Right kidney (tissue), 1 donor: Measurements from ENCODE around the gene PRDM11.

Experiments used
- DNase-seq: peaks from one replicate; pipeline ENCODE4 v3.0.0-alpha.2; 2016

PRDM11 gene

DNA sequence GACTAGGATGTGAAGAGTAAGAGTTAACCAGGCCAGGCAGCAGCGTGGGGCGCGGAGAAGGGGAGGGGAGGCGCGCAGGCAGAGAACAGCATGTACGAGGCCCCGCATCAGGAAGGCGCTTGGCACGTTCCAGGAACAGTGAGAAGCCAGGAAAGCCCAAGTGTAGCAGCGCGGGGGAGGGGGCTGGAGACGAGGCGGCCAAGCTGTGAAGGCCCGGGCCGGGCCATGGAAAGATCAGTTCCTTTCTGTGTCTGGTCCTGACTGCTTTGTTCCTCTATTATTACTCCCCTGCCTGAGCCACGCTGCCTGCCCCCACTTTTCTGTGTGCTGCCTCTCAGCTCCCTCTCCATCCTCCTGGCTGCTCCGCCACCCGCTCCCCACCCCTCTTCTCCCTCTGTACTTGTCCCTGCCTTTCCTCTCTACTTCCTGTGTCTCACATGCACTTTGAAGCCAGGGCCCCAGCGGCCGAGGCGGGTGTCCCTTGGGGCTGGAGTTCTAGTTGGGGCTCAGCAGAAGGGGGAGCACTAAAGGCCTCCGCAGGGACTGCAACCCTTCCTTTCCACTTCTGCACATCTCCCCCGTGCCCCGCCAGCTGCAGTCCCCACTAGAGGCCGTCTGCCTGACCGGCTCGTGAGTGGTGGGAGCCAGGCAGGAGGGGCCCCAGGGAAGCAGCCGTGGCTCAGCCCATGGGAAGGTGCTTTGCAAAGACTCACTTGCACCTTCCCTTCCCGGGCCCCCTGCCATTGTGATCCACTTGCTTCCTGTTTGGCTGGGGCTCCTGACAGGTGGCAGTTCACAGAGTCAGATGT is 63.7 kb downstream of the PRDM11 start:
- peak; percentile 90 for DNase-seq

DNA sequence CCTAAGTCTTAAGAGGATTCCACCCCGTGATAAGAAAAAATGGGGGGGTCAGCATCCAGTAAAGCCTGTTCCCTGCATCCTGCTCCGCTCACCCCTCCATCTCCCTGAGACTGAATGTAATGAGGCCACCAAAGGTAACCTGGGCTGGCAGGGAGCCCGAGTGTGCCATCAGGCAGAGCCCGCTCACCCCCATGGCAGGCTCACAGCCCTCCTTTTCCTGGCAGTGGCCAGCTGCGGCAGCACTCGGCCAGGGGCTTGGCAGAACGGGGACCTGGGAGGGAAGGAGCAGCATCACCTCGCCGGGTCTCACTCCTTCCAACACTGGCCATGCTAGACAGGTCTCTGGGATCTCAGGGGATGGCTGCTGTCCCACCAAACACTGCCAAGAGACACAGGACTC is 64.4 kb downstream of the PRDM11 start:
- DNase-seq = no peak

DNA sequence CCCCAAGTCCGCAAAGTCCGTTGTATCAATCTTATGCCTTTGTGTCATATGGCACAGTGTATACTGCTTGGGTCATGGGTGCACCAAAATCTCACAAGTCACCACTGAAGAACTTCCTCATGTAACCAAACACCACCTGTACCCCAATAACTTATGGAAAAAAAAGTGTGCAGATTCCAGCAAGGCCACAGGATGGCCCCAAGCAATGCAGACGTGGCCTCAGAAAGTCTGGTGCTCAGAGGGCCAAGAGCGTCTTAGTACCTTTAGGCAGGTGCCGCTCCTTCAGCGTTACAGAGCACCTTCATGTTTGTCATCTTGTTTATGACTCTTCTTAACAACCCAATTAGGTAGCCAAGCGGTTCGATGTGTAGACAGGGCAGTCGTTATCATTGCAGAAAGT is 65.3 kb downstream of the PRDM11 start:
- DNase-seq = no peak

DNA sequence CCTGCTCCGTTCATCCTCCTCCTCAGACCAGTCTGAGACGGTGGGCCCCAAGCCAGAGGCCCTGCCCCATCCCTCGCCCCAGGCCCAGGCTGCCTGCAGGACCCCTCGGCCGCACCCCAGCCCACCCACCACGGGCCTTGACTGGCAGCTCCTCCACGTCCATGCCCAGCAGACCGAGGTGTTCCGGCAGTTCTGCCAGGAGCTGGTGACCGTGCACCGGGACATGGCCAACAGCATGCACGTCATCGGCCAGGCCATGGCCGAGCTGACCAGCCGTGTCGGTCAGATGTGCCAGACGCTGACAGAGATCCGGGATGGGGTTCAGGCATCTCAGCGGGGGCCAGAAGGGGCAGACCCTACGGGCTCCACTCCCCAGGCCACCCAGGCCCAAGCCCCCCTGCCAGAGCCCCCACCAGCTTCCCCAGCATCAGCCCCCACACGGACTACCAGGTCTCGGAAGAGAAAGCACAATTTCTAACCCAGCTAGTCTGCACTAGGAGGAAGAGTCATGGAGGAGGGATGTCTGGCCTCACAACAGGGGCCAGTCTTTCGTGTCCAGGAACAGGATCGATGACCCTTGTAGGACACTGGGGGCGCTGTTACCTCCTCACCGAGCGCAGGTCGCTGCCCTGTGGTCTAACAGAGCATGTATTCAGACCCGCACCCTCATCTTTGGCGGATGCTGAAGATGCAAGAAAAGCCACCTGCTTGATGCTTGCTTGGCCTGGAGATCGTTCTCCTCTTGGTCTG is 66.3 kb downstream of the PRDM11 start:
- no peak for DNase-seq

DNA sequence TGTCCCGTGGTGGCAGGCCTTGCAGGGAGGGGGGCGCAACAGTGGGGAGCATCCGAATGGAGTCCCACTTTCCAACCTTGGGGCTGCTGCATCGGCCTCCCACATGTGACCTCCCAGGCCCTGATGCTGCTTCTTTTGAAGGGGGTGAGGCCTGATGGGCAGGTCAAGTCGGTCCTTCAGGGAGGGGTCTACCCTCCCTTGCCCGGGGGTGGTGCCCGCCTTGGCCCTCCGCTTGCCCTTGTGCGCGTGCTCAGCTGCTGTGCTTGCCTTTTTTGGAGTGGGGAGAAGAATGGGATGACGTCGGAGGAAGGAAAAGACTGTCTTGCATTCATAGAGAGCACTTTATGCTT is 66.9 kb downstream of the PRDM11 start:
- DNase-seq = no peak

DNA sequence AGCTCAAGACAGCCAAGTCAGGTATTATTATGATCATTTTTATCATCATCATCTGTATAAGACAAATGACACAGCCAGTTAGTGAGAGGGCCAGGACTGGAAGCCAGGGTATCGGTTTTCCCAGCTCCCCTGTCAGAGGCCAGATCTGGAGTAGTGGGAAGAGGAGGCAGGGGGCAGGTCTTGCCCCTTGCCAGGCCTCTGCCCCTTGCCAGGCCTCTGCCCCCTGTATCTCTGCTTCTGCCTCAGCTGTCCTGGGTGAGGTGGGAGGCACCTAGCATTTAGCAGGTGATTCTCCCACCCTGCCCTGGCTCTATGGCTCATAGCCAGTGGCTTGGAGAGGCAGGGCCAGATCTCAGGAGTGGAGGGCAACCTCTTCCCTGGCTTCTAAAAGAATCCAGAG is 67.3 kb downstream of the PRDM11 start:
- no peak for DNase-seq

DNA sequence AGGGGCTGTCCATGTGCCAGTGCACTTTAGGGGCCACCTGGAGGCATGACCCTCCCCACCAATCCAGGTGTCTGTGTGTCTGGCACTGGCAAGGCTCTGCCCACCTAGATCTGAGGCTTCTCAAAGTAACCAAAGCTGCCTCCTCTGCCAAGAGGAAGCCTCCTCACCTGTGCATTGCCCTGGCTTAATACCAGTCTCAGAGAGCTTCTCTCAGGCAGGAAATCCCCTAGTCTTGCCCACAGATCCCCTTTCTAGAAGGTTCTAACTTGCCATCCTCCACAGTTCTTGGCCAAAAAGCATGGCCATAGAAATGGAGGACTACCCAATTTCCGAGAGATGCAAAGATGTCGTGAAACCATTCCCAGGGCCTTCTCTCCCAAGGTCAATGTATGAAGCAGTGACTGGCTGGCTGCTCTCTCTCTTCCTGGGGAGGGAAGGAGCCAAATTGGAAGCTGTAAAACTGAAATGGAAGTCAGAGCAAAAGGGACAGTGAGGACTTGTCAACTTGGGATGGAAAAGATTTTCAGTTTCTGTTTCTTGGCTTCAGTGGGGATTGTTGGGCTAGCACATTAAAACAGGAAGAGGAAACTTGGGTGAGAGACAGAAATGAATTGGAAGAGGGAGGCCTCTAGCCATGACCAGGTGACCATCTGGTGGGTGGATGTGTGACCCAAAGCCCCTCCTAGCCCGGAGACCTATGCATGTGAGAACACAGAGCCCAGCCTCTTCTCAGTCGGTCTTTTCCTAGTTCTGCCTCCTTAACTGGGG is 68.8 kb downstream of the PRDM11 start:
- no peak for DNase-seq

DNA sequence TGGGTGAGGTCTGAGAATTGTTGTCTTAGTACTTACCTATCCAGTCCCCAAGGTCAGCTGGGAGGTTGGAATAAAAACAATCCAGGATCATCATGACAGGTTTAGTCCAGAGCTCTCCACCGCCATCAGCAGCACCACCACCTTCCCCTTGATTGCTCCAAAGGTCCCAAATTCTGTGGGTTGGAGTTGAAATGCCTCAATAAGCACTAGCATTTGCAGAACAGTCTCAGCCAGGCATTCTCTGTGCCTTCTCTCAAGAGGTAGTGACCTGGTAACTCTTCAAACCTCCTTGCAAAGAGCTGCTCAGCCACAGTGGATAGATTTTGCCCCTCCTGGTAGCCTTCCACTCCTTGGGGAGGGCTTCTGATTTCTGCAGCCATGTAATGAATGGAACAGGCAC is 69.6 kb downstream of the PRDM11 start:
- DNase-seq = no peak

DNA sequence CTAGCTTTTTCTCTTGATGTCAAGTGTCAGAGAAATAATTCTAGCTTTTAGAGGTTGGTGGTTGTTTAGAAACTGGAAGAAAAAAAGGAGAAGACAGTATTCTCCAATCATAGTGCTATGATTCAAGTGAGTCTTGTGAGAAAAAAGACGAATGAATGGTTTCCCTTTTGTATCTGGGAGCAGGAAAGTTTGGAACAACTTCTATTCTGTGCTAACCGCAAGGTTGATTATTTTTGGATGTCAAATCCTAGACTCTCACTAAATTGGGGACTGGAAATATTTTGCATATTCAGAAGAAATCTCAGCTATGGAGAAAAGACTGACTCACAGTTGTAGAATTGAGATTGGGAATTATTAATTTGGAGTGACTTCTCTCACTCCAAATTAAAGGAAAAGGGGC is 70.5 kb downstream of the PRDM11 start:
- DNase-seq = no peak

DNA sequence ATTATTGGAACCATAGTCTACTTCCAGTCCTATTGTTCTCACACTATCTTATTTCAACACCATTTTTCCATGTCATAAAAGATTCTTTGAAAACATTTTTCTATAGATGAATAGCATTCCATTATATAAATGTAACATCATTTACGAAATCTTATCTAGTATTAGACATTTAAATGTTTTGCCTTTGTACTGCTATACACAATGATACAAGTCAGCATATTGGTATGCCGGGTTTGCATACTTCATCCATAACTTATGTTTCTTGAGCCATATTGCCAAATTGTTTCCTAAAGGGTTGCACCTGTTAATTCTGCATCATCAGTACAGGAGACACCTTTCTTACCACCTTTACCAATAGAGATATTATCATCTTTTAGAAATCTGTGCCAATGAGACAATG is 71.6 kb downstream of the PRDM11 start:
- no peak for DNase-seq

DNA sequence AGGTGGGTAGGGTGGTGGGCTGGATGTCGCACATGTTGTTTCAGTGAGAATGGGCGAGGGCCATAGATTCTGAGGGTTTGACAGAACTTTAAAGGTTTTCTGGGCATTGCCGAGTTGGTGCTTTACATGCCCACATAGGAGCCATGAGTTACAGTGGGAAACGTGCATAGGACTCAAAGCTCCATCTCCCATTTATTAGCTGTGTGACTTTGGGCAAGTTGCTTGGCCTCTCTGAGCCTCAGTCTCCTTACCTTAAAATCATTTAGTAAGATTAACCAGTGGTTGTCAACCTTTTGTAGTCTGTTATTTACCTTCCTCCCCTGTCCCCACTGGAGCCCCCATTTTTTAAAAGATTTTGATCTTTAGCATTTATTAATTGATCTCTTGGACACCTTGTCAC is 72.3 kb downstream of the PRDM11 start:
- no peak for DNase-seq

DNA sequence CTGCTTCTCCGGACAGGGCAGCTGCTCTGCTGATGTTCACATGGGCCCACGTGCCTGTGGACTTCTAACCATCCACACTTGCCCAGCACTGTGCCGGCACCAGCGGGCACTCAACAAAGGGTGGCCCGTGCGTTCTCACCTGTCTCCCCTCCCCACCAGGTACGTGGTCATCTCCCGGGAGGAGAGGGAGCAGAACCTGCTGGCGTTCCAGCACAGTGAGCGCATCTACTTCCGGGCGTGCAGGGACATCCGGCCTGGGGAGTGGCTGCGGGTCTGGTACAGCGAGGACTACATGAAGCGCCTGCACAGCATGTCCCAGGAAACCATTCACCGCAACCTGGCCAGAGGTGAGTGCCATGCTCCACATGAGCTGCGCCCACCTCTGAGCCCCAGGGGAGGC is 73.0 kb downstream of the PRDM11 start:
- no peak for DNase-seq

DNA sequence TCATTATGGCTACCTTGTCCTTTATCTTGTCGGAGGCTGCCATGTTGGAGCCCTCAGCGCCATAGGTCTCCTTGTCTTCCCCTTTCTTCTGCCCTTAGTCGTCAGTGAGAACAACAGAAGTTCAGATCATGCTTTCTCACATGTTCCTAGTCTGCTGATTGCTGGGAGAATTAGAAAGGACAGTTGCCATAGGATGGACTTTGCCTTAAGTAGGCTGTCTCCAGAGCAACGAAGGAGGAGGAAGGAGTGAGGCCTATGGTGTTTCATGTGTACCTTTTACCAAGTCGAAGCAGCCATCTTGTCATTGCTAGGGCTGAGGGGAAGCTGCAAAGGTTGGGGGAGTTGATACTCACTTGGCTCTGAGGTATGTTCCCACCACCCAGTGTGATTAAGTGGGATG is 77.1 kb downstream of the PRDM11 start:
- DNase-seq = no peak

DNA sequence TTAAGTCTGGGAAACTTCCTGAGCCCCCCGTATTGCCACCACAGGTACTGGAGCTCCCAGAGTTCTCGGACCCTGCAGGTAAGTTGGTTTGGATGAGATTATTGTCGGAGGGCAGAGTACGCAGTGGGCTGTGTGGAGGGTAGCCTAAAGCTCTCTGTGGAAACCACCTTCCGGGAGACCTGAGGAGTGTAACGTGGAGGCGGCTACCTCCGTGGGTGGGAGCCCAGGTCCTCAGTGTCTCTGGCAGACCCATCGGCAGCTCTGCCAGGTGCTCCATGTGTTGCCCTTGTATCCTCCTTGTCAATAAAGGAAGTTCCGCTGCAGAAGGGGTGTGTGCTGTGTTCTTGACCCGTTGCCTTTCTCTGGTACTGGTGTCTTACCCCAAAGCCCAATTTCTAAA is 78.3 kb downstream of the PRDM11 start:
- no peak for DNase-seq

DNA sequence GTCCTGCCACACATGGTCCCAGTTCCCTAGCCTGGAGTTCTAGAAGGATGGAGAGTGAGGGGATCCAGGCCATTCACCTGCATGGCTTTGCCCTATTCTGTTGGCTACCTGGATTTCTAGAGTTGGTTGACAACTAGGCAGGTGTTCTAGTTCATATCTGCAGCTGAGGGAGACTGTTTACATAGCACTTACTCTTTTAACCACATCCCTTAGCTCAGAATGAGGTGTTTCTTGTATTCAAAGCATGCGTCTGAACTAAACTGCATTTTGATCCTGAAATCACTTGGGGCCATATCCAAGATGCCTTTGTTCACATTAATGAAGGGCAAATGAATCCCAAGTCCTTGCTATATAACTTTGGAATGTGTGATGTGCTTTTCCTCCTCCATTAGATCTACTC is 78.8 kb downstream of the PRDM11 start:
- no peak for DNase-seq

DNA sequence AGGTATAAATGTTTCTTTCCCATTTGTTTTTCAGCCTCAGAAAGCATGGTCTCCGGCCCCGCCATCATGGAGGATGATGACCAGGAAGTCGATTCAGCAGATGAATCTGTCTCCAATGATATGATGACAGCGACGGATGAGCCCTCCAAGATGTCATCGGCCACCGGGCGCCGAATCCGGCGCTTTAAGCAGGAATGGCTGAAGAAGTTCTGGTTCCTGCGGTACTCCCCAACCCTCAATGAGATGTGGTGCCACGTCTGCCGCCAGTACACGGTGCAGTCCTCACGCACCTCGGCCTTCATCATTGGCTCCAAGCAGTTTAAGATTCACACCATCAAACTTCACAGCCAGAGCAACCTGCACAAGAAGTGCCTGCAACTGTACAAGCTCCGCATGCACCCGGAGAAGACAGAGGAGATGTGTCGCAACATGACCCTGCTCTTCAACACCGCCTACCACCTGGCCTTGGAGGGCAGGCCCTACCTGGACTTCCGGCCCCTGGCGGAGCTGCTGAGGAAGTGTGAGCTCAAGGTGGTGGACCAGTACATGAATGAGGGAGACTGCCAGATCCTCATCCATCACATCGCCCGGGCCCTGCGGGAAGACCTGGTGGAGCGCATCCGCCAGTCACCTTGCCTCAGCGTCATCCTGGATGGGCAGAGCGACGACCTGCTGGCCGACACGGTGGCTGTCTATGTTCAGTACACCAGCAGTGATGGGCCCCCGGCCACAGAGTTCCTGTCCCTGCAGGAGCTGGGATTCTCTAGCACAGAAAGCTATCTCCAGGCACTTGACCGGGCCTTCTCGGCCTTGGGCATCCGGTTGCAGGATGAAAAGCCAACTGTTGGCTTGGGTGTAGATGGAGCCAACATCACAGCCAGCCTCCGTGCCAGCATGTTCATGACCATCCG is 79.8 kb downstream of the PRDM11 start:
- no peak for DNase-seq

DNA sequence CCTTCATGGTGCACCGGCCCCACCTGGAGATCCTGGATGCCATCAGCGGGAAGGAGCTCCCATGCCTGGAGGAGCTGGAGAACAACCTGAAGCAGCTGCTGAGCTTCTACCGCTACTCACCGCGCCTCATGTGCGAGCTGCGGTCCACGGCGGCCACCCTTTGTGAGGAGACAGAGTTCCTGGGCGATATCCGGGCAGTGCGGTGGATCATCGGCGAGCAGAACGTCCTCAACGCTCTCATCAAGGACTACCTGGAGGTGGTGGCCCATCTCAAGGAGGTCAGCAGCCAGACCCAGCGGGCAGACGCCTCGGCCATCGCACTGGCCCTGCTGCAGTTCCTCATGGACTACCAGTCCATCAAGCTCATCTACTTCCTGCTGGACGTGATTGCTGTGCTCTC is 80.5 kb downstream of the PRDM11 start:
- DNase-seq = no peak

DNA sequence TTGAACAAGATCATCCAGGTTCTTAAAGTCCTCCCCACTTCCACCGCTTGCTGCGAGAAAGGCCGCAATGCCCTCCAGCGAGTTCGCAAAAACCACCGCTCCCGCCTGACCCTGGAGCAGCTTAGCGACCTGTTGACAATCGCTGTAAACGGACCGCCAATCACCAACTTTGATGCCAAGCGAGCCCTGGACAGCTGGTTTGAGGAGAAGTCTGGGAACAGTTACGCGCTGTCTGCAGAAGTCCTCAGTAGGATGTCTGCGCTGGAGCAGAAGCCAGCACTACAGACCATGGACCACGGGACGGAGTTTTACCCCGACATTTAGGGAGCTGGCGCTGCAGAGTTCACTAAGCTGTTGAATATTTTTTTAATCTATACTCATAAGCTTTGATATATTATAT is 81.4 kb downstream of the PRDM11 start:
- no peak for DNase-seq

DNA sequence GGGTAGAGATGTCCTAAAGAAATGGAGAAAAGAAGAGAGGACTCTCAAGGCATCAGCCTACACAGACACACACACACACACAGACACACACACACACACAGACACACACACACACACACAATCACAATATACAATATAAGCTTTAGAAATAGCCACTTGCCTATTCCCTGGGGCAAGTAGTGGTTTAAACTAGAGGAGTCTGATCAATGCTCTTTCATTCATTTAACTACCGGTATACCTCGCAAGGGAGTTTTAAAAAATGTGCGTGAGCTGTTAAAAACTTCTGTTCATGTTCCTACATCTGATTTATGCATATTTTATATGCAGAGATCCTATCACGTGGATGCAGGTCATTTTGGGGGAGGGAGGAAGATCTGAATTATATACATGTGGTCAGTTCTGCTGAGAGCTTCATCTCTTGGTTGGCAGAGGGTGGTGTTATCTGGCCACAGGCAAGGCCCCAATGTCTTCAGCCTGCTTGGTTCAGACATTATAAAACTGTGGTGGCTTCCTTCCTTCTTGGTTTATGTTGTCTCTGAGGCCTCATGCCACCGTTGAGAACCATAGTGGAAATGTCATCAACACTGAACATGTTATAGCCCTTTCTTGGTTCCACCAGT is 83.1 kb downstream of the PRDM11 start:
- DNase-seq = no peak

DNA sequence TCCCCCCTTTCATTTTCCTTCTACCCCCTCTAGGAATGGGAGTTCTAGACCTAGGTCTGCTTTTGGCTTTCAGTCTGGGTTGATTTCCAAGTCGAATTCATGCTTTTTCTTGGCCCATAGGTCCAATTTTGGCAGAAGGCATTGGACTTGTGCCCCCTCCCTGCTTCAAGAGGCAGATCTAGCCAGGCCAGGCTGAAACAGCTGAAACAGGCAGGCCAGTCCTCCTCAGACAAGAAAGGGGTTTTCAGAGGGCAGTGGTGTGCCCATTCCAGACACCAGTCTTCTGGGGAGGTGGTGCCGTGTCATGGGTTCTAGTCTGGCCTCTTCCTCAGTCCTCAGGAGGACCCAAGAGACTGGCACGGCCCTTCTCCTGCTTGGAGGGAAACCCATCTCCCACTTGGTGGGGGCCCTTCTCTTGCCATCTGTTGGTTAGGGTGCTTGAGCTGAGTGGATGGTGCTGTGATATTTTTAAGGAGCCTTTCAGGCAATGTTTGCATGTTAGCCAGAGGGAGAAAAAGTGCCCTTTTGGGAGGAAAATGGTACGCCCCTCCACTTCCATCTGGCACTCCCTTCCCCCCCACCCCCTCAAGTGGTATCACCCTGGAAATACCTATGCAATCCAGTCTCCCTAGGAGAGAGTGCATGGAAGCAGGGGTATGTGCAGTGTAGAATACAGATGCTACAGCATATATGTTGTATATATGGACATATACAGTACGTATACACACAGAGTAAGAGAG is 86.1 kb downstream of the PRDM11 start:
- DNase-seq = no peak
